CD4-positive, alpha-beta memory T cell (primary cell): ENCODE results near the gene PNMA5. TPM values are rescaled to one million over a fixed set of nuclear protein-coding genes. Genes with fewer than 3 reads are reported as not detected.

ENCODE experiments used
- CTCF ChIA-PET: fragments of 350-600 bp; sonication (Branson Sonifier 250); formaldehyde crosslinking; loops from one replicate; lab custom pipeline; 2021; ENCODE audit warnings: inconsistent platforms; ENCODE audit not compliant: partially characterized antibody; lab: Charles Lee
- POLR2A ChIA-PET: fragments of 350-600 bp; sonication (Branson Sonifier 250); formaldehyde crosslinking; loops from one replicate; lab custom pipeline; 2021; ENCODE audit not compliant: partially characterized antibody; lab: Charles Lee
- DNase-seq, 5 donors: peaks; one replicate each; pipeline versions ENCODE4 v3.0.0 to v3.0.0-alpha.2; 2020 to 2022; ENCODE audit warnings: mixed read lengths in 1 of 5
- H3K27ac ChIP-seq: one replicate; pipeline ENCODE4 v1.7.0; 2013; ENCODE audit warnings: low read depth, low read length
- H3K27me3 ChIP-seq: 2 replicates; pipeline ENCODE4 v1.7.0; 2013; ENCODE audit warnings: mild to moderate bottlenecking, low read length, moderate library complexity; ENCODE audit not compliant: insufficient read depth
- H3K36me3 ChIP-seq: 2 replicates; pipeline ENCODE4 v1.7.0; 2013; ENCODE audit warnings: mild to moderate bottlenecking, low read length, moderate library complexity; ENCODE audit not compliant: insufficient read depth
- H3K4me1 ChIP-seq: 2 replicates; pipeline ENCODE4 v1.7.0; 2013; ENCODE audit warnings: mild to moderate bottlenecking, low read length, moderate library complexity; ENCODE audit not compliant: insufficient read depth
- H3K4me3 ChIP-seq, 2 donors: one replicate each; pipeline ENCODE4 v1.7.0; 2013; ENCODE audit warnings: low read length in 2 of 2, mild to moderate bottlenecking in 1 of 2
- H3K9me3 ChIP-seq, 2 donors: one replicate each; pipeline ENCODE4 v1.7.0; 2013; ENCODE audit warnings: low read length in 2 of 2, control low read depth in 1 of 2; ENCODE audit not compliant: control insufficient read depth in 1 of 2
- H3K27ac Mint-ChIP-seq, 7 donors: one replicate each; pipeline ENCODE4 v1.8.0; 2020 to 2021; ENCODE audit warnings: mixed read lengths in 7 of 7, mild to moderate bottlenecking in 6 of 7, inconsistent platforms in 3 of 7, moderate library complexity in 3 of 7
- H3K27me3 Mint-ChIP-seq, 2 donors: one replicate each; pipeline ENCODE4 v1.8.0; 2020 to 2021; ENCODE audit warnings: mixed read lengths in 2 of 2
- H3K36me3 Mint-ChIP-seq, 2 donors: one replicate each; pipeline ENCODE4 v1.8.0; 2020 to 2021; ENCODE audit warnings: mixed read lengths in 2 of 2, inconsistent platforms in 1 of 2, mild to moderate bottlenecking in 1 of 2
- H3K4me1 Mint-ChIP-seq, 4 donors: one replicate each; pipeline ENCODE4 v1.8.0; 2020 to 2021; ENCODE audit warnings: mixed read lengths in 4 of 4, mild to moderate bottlenecking in 1 of 4
- H3K4me3 Mint-ChIP-seq, 8 donors: one replicate each; pipeline ENCODE4 v1.8.0; 2020 to 2021; ENCODE audit warnings: mixed read lengths in 8 of 8, mild to moderate bottlenecking in 7 of 8, moderate library complexity in 6 of 8, inconsistent platforms in 3 of 8
- H3K9me3 Mint-ChIP-seq, 8 donors: one replicate each; pipeline ENCODE4 v1.8.0; 2020 to 2021; ENCODE audit warnings: mixed read lengths in 8 of 8, mild to moderate bottlenecking in 5 of 8, inconsistent platforms in 3 of 8, moderate library complexity in 1 of 8
- intact Hi-C: fragments of 100-400 bp; cut with micrococcal nuclease; formaldehyde crosslinking; loops from one replicate; pipeline ENCODE4 v1.15.1; 2023
- polyA plus RNA-seq, 2 donors: library from polyadenylated mRNA; unstranded; fragments of 300-500 nt; fragmentation: Illumina TruSeq; gene quantifications; one replicate each; pipeline ENCODE4 v1.2.3, GENCODE V29; 2021
- total RNA-seq, 2 experiments: library from RNA; stranded (reverse); gene quantifications; one replicate each; pipeline ENCODE4 v1.2.3, GENCODE V29; 2021

Gene PNMA5
- total and polyA plus RNA-seq, 4 experiments from 2014 or later = 0.05 to 0.29 (median 0.23) TPM

GRCh38 chrX:152960115-152960514, 33.8 kb downstream of the PNMA5 start:
- Histone ChIP-seq H3K36me3 (no peaks in the 10 kb centered on the region), H3K4me3 (no peak overlapping the region), H3K9me3 (no peaks in the 10 kb centered on the region), H3K27me3 (no peaks in the 10 kb centered on the region), H3K4me1 (peaks cover 7% of the 10 kb centered on the region), H3K27ac (no peak overlapping the region)
- H3K36me3 Mint-ChIP-seq = peaks cover 0 to 2% of the 10 kb centered on the region in 2 donors
- peaks cover 3 to 16% (median 7%) of the 10 kb centered on the region in 4 donors for H3K4me1 Mint-ChIP-seq
- ChIA-PET CTCF (interaction anchor here (0.7 to 5.9 kb wide), 5 partner anchors 17 to 707 kb away, joined by 3 to 40 read pairs (median 5); no protein-coding TSS in a partner anchor), POLR2A (interaction anchor here (1.6 to 2.3 kb wide), 2 partner anchors 72 to 547 kb away, joined by 6 read pairs; no protein-coding TSS in a partner anchor)
- H3K4me3 Mint-ChIP-seq = no peak overlapping the region
- H3K9me3 Mint-ChIP-seq = peaks cover 0 to 10% (median 0%) of the 10 kb centered on the region in 8 donors
- intact Hi-C loops = no loop called here
- no peaks in the 10 kb centered on the region for H3K27me3 Mint-ChIP-seq
- no peak overlapping the region for H3K27ac Mint-ChIP-seq
- no peak for DNase-seq

GRCh38 chrX:152959626-152960025, 34.3 kb downstream of the PNMA5 start:
- Histone ChIP-seq H3K4me3 (no peak overlapping the region), H3K27me3 (no peaks in the 10 kb centered on the region), H3K36me3 (no peaks in the 10 kb centered on the region), H3K9me3 (no peaks in the 10 kb centered on the region), H3K27ac (no peak overlapping the region), H3K4me1 (peaks cover 7% of the 10 kb centered on the region)
- H3K36me3 Mint-ChIP-seq = peaks cover 0 to 2% of the 10 kb centered on the region in 2 donors
- DNase-seq = no peak
- H3K9me3 Mint-ChIP-seq = peaks cover 0 to 10% (median 0%) of the 10 kb centered on the region in 8 donors
- ChIA-PET POLR2A (interaction anchor here (1.1 to 2.8 kb wide), 4 partner anchors 17 to 1012 kb away, joined by 3 to 20 read pairs (median 6); partner anchors contain the start of gene HCFC1), CTCF (interaction anchor here (1.2 to 5.9 kb wide), 4 partner anchors 16 to 548 kb away, joined by 3 to 40 read pairs (median 10); no protein-coding TSS in a partner anchor)
- H3K4me1 Mint-ChIP-seq = peaks cover 3 to 16% (median 7%) of the 10 kb centered on the region in 4 donors
- H3K27ac Mint-ChIP-seq = no peak overlapping the region
- peak overlapping the region in 1 of 8 donors; percentile 41 for H3K4me3 Mint-ChIP-seq
- no peaks in the 10 kb centered on the region for H3K27me3 Mint-ChIP-seq
- intact Hi-C loops = loop anchor here (1.0 to 2.0 kb wide), 2 partner anchors 73 to 710 kb away; no protein-coding TSS in a partner anchor

- Histone ChIP-seq H3K36me3 (no peaks in the 10 kb centered on the region), H3K27ac (peak overlapping the region; percentile 31), H3K27me3 (no peaks in the 10 kb centered on the region), H3K9me3 (no peaks in the 10 kb centered on the region), H3K4me1 (peaks cover 7% of the 10 kb centered on the region), H3K4me3 (peak overlapping the region in 1 of 2 donors; percentile 28)
- DNase-seq = peak; percentile 90 to 93 (median 93)
- peaks cover 3 to 16% (median 7%) of the 10 kb centered on the region in 4 donors for H3K4me1 Mint-ChIP-seq
- POLR2A ChIA-PET = interaction anchor here (1.1 to 2.8 kb wide), 4 partner anchors 16 to 1013 kb away, joined by 3 to 20 read pairs (median 6); partner anchors contain the start of gene HCFC1
- H3K27me3 Mint-ChIP-seq = no peaks in the 10 kb centered on the region
- intact Hi-C loops = loop anchor here (1.0 to 2.0 kb wide), 5 partner anchors 17 to 711 kb away; partner anchors contain the start of gene HAUS7
- H3K27ac Mint-ChIP-seq = peak overlapping the region; percentile 84 to 96 (median 94)
- peaks cover 0 to 10% (median 0%) of the 10 kb centered on the region in 8 donors for H3K9me3 Mint-ChIP-seq
- peaks cover 0 to 2% of the 10 kb centered on the region in 2 donors for H3K36me3 Mint-ChIP-seq
- peak overlapping the region; percentile 39 to 86 (median 77) for H3K4me3 Mint-ChIP-seq
- CTCF ChIA-PET = interaction anchor here (0.6 to 5.9 kb wide), 8 partner anchors 11 to 710 kb away, joined by 3 to 40 read pairs (median 4); no protein-coding TSS in a partner anchor
Observed at GRCh38 chrX:152958524-152959465, 35.1 kb downstream of the PNMA5 start.

- Histone ChIP-seq H3K27me3 (no peaks in the 10 kb centered on the region), H3K36me3 (no peaks in the 10 kb centered on the region), H3K4me1 (peaks cover 7% of the 10 kb centered on the region), H3K9me3 (no peaks in the 10 kb centered on the region), H3K27ac (peak overlapping the region; percentile 31), H3K4me3 (peak overlapping the region in 1 of 2 donors; percentile 28)
- peak overlapping the region; percentile 84 to 96 (median 94) for H3K27ac Mint-ChIP-seq
- peaks cover 3 to 16% (median 7%) of the 10 kb centered on the region in 4 donors for H3K4me1 Mint-ChIP-seq
- peak in 1 of 5 donors; percentile 2 for DNase-seq
- no peaks in the 10 kb centered on the region for H3K27me3 Mint-ChIP-seq
- ChIA-PET POLR2A (interaction anchor here (2.3 to 2.8 kb wide), 2 partner anchors 16 to 74 kb away, joined by 6 to 20 read pairs; no protein-coding TSS in a partner anchor), CTCF (interaction anchor here (0.6 to 5.9 kb wide), 9 partner anchors 10 to 711 kb away, joined by 3 to 40 read pairs (median 3); no protein-coding TSS in a partner anchor)
- peaks cover 0 to 10% (median 0%) of the 10 kb centered on the region in 8 donors for H3K9me3 Mint-ChIP-seq
- H3K36me3 Mint-ChIP-seq = peaks cover 0 to 2% of the 10 kb centered on the region in 2 donors
- intact Hi-C loops = loop anchor here (1.0 to 2.0 kb wide), 4 partner anchors 17 to 704 kb away; partner anchors contain the start of gene HAUS7
- H3K4me3 Mint-ChIP-seq = peak overlapping the region; percentile 39 to 86 (median 77)
Observed at GRCh38 chrX:152958047-152958446, 35.9 kb downstream of the PNMA5 start.

GRCh38 chrX:152950786-152951185, 43.1 kb downstream of the PNMA5 start:
- H3K9me3 ChIP-seq = no peaks in the 10 kb centered on the region
- peaks cover 3 to 7% of the 10 kb centered on the region in 2 donors for H3K36me3 Mint-ChIP-seq
- no peaks in the 10 kb centered on the region for H3K4me1 ChIP-seq
- H3K27me3 ChIP-seq = no peaks in the 10 kb centered on the region
- CTCF ChIA-PET = interaction anchor here (1.2 kb wide), 1 partner anchor 9 kb away, joined by 3 read pairs; no protein-coding TSS in a partner anchor
- H3K4me1 Mint-ChIP-seq = no peaks in the 10 kb centered on the region
- H3K36me3 ChIP-seq = no peaks in the 10 kb centered on the region
- H3K27ac ChIP-seq = no peak overlapping the region
- POLR2A ChIA-PET = no interaction called here
- DNase-seq = no peak
- H3K9me3 Mint-ChIP-seq = no peaks in the 10 kb centered on the region
- intact Hi-C loops = no loop called here
- no peak overlapping the region for H3K4me3 Mint-ChIP-seq
- no peaks in the 10 kb centered on the region for H3K27me3 Mint-ChIP-seq
- no peak overlapping the region for H3K27ac Mint-ChIP-seq
- H3K4me3 ChIP-seq = no peak overlapping the region

GRCh38 chrX:152949114-152949513, 44.8 kb downstream of the PNMA5 start:
- Mint-ChIP-seq H3K9me3 (no peaks in the 10 kb centered on the region), H3K27me3 (no peaks in the 10 kb centered on the region), H3K4me1 (no peaks in the 10 kb centered on the region), H3K27ac (no peak overlapping the region), H3K36me3 (peaks cover 3 to 11% of the 10 kb centered on the region in 2 donors), H3K4me3 (no peak overlapping the region)
- Histone ChIP-seq H3K36me3 (no peaks in the 10 kb centered on the region), H3K4me3 (no peak overlapping the region), H3K27ac (no peak overlapping the region), H3K9me3 (no peaks in the 10 kb centered on the region), H3K27me3 (no peaks in the 10 kb centered on the region), H3K4me1 (no peaks in the 10 kb centered on the region)
- no peak for DNase-seq
- POLR2A ChIA-PET = no interaction called here
- CTCF ChIA-PET = no interaction called here
- intact Hi-C loops = no loop called here
